ENCODE data around the gene BATF3. TPM values are rescaled to one million over a fixed set of nuclear protein-coding genes. Genes with fewer than 3 reads are reported as not detected.

BATF3 gene
- total and polyA plus RNA-seq, 2 donors (not counting 3 experiments of a cell fraction or from before 2014, with no cell fraction given), result 0.69 to 1.9 TPM

- POLR2A ChIA-PET, result no interaction called here
These were observed 16.5 kb upstream of the BATF3 start for GRCh38 chr1:212716161-212716560.

More at GRCh38 chr1:212716161-212716560, 16.5 kb upstream of the BATF3 start:
- H3K4me1 ChIP-seq (ENCODE audit: control insufficient read depth, extremely low read depth, insufficient read depth, low read length), result peaks cover 8% of the 10 kb centered on the region
- no peaks in the 10 kb centered on the region for H4K20me1 ChIP-seq (replicated peaks; ENCODE audit: control insufficient read depth, extremely low read depth, insufficient read depth, low read length)
- H3K27ac ChIP-seq (ENCODE audit: insufficient read depth, low read depth, low read length), result no peak overlapping the region
- peaks cover 0 to 2% of the 10 kb centered on the region in 2 experiments for H3K27me3 ChIP-seq (ENCODE audit: control insufficient read depth in 2 of 2, insufficient read depth in 2 of 2, low read length in 2 of 2)
- H3K9ac ChIP-seq (replicated peaks; ENCODE audit: extremely low read depth, insufficient read depth, low read length), result no peak overlapping the region
- intact Hi-C loops (cut with micrococcal nuclease) (no loop called here), dilution Hi-C loops (cut with MboI; ENCODE audit: extremely low pct_ligation_motif_present, low sequenced_read_pairs) (no loop called here)
- no peak overlapping the region for H3K4me3 ChIP-seq (replicated peaks in 1 of 3; ENCODE audit: insufficient read depth in 1 of 3, low read depth in 1 of 3, low read length in 3 of 3)
- H3K36me3 ChIP-seq (ENCODE audit: control insufficient read depth in 2 of 2, extremely low read depth in 1 of 2, insufficient read depth in 2 of 2, low read length in 2 of 2), result no peaks in the 10 kb centered on the region
- no peaks in the 10 kb centered on the region for H3K9me3 ChIP-seq (replicated peaks; ENCODE audit: control insufficient read depth, insufficient read depth, low read length)
- FAIRE-seq, result no peak
- CTCF ChIA-PET, result interaction anchor here (0.7 to 2.3 kb wide), 4 partner anchors 14 to 107 kb away, joined by 3 to 13 read pairs (median 4); no protein-coding TSS in a partner anchor
- H3K4me2 ChIP-seq (ENCODE audit: insufficient read depth, low read length), result no peak overlapping the region
- DNase-seq (ENCODE audit: low read depth, low spot score), result no peak
- BruUV-seq (replicated peaks), result no TSS peak
- no peak for TF ChIP-seq CTCF (IDR thresholded peaks at IDR 0.05; ENCODE audit: extremely low read depth in 1 of 2, insufficient read depth in 1 of 2, low read depth in 1 of 2, low read length in 2 of 2)
- TF ChIP-seq MYC (IDR thresholded peaks at IDR 0.05; ENCODE audit: low read depth, low read length), result no peak
- no peak for TF ChIP-seq MAX (IDR thresholded peaks at IDR 0.05; ENCODE audit: insufficient read depth, insufficient read length)
- no peak for TF ChIP-seq GATA2 (IDR thresholded peaks at IDR 0.05; ENCODE audit: insufficient read depth, insufficient read length, low read depth, low read length)
- no peak for TF ChIP-seq FOS (IDR thresholded peaks at IDR 0.05; ENCODE audit: borderline replicate concordance, insufficient read depth, low read length)
- no peak for TF ChIP-seq EZH2 (IDR thresholded peaks at IDR 0.05; ENCODE audit: borderline replicate concordance, low read depth, low read length, severe bottlenecking)
- no peak for TF ChIP-seq JUN (IDR thresholded peaks at IDR 0.05; ENCODE audit: borderline replicate concordance, insufficient read depth, insufficient read length, low read depth)
- no peak for TF ChIP-seq POLR2AphosphoS5 (IDR thresholded peaks at IDR 0.05; ENCODE audit: insufficient read depth, low read depth, low read length)
- TF ChIP-seq POLR2A (IDR thresholded peaks at IDR 0.05; ENCODE audit: low read depth, low read length), result no peak
- H3K9me1 ChIP-seq (replicated peaks; ENCODE audit: control insufficient read depth, extremely low read depth, insufficient read depth, low read length), result peaks cover 2% of the 10 kb centered on the region
- H2AFZ ChIP-seq (ENCODE audit: low read depth, low read length), result no peak overlapping the region
- no peaks in the 10 kb centered on the region for H3K79me2 ChIP-seq (ENCODE audit: control insufficient read depth, insufficient read depth, low read length)

Data from endothelial cell of umbilical vein (primary cell).